DMS153 treated with DMSO at 0.1 percent for 48 hours (cell line): Measurements from ENCODE around the gene DKK1.

Source experiments
- DNase-seq: peaks from one replicate; lab custom pipeline; 2025; ENCODE audit not compliant: unreplicated experiment; lab: John Stamatoyannopoulos, UW

Gene DKK1, protein sequence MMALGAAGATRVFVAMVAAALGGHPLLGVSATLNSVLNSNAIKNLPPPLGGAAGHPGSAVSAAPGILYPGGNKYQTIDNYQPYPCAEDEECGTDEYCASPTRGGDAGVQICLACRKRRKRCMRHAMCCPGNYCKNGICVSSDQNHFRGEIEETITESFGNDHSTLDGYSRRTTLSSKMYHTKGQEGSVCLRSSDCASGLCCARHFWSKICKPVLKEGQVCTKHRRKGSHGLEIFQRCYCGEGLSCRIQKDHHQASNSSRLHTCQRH

DNA sequence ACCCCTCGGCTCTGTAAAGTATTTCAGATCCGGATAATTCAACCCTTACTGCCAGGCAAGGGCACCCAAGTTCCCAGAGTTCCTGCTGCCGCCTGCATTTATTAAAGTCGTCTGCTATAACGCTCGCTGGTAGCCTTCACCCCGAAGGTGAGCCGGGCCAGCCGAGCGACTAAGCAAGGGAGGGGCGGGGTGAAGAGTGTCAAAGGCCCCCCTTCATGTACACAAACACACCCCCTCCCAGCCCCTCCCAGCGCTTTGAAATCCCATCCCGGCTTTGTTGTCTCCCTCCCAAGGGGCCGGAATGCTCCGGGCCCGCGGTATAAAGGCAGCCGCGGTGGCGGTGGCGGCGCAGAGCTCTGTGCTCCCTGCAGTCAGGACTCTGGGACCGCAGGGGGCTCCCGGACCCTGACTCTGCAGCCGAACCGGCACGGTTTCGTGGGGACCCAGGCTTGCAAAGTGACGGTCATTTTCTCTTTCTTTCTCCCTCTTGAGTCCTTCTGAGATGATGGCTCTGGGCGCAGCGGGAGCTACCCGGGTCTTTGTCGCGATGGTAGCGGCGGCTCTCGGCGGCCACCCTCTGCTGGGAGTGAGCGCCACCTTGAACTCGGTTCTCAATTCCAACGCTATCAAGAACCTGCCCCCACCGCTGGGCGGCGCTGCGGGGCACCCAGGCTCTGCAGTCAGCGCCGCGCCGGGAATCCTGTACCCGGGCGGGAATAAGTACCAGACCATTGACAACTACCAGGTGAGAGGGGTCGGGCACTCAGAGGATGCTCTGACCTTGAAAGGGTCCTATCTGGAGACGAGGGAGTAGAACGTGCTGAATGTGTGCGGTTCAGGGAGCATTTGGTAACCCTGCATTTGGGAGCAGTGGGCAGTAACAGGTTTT lies at the start of gene DKK1:
DKK1 (plus strand) TSS at position 349 of the 889 bp plus-strand sequence; CDS start at position 503, 154 bp downstream.
- DNase-seq, result no peak

DNA sequence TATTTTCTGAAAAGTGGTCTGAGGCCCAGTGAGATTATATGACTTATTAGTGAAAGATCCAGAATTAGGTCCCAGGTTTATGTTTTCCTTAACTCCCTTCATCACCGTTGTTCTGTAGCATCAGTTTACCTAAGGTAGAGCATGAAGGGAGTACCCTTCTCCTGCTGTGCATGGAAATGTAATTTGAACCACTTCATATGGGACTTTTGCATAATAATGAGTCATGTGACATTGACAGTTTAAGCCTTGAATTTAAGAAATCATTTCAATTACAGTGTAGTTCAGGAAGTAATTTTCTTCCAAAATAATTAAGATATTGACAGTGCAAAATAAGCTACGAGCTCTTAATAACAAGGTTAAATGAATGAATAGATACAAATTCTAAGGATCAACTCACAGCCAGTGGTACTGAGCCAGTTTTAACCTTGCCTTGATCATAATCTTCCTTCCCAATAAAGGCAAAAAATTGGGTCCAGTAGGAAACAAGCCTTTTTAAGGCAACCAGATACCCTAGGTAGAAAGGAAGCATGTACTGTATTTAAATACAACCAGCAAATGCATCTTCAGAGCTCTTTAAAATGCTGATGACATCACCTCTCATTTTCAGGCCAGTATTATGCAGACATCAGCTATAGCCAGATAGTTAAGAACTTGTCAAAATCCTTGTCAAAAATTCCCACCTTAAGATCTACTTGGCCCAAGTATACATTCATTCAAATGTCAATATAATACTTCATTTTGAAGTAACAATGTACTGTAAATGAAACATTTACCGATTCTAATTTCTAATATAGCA lies 48.8 kb upstream of the DKK1 start:
- DNase-seq, result no peak

DNA sequence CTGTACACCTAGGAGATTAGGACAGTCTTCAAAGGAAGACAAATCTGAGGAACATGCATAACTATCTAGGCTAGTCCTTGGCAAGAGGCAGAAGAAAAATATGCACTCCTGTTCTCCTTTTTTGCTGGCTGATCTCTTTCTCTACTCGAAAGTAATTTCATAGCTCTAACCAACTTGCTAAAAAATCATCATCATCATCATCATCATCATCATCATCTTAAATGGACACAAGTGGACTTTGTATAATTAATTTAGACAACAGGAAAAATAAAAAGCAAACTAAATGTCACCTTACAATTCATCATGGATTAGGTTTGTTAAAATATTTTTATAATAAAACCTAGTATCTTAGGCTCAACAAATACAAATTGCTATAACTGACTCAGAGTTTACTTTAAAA lies 47.2 kb upstream of the DKK1 start:
- no peak for DNase-seq

DNA sequence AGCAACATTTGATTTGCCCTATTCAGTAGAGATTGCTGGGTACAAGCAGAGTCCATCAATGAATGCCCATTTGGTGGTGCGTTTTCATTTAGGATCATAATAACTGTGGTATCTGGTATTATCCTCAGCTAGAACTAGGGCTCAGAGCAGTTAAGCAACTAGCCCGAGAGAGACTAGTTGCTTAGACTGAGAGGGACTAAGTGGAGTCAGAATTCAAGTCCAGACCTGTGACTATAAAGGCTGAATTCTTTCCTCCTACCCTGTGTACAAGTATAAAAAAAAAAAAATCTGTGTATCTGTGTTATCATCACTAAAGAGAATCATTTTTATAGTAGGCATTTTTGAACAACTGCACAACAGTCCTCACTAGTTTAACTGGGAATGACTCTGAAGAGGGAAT lies 45.3 kb upstream of the DKK1 start:
- DNase-seq, result no peak

DNA sequence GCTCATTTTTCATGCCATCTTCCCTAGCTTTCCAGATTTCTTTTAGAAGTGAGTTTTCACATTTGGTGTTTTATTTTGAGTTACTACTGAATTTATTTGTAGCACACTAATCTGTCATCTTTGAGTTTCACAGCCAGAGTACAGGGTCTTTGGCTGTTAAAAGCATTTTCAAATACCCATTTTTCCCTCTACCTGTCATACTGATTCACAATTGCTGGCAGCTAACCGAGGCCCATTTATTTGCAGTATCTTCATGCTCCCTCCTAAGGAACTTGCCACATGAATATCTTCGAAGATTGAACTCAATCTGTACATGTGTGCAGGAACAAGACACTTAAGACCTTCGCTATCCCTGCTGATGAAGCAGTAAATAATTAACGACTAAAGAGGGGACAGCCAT lies 44.8 kb upstream of the DKK1 start:
- no peak for DNase-seq

DNA sequence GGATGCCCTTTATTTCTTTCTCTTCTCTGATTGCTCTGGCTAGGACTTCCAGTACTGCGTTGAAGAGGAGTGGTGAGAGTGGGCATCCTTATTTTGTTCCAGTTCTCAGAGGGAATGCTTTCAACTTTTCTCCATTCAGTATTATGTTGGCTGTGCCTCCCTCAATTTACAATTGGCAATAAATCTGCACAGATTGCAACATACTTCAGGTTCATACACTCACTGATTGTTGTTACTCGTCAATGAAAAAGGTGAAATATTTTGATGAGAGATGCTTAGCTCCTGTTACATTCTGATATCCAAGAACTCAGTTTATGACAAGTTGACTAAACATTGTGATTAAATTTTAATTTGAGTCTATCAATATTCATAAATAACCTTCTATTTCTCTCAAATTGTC lies 37.9 kb upstream of the DKK1 start:
- DNase-seq, result no peak

DNA sequence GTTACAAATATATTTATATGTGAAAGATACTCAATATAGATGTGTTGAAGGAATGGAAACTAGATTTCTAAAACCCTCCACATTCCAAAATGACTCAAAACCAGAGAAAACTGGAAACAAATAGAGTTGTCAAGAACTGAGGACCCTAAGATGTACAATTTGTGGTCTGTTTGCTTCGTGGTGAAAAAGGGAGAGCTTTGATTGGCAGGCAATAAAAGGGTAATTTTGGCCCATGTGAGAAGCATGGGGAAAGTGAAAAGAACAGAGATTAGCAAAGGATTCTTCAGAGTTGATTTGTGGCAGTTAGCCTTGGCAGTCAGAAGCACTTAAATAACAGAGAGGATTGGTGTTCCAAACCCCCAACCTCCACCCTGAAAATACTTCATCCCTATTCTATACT lies 37.1 kb upstream of the DKK1 start:
- no peak for DNase-seq

DNA sequence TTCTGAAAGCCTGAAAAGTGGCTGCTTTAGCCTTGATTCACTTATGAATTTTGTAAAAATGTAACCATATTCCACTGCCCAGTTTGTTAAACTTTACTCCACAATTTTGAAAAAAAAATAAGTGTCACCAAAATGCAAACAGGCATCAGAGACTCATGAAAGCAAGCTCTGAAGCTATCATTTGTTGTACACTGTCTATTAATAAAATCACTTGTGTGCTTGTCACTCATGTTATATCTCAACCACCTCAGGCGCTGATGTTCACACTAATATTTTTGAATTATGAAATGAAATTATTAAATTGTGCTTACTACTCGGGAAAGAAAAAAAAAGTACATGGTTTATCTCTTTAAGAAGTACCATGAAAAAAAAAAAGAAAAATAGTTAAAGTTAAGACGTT lies 34.5 kb upstream of the DKK1 start:
- DNase-seq, result no peak

DNA sequence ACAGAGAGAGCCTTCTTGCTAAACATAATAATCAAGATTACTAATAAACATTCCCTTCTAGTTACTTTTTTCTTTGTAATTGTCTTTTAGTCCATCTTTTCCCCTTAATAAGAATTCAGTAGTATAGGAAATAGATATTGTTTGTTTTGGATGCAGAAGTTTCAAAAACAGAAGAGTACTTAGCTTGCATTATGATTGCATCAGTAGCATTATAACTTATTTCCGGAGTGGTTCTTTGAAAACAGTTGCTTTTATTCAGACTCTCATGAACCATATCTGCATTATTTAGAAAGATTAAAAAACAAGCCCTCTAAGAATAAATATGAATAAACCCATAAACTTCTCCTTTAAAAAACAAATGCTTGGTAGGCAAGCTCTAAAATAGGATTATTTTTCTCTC lies 34.0 kb upstream of the DKK1 start:
- DNase-seq, result no peak

DNA sequence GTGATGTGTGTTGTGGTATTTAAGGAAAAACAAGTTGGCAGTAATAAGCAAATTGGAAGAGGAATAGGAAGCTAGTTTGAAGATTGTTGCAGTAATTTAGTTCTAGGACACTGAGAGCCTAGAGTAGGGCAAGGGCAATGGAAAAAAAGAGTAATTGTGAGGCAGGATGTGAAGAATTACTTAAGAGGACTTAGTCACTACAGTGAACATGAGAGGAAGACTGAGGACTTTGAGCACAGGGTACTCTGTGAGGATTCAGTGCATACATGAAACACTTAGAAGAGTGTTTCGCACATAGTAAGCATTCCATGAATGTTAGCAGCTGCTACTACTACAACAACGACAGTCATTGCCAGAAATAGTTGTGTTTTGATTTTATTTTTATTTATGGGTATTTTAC lies 30.9 kb upstream of the DKK1 start:
- no peak for DNase-seq

DNA sequence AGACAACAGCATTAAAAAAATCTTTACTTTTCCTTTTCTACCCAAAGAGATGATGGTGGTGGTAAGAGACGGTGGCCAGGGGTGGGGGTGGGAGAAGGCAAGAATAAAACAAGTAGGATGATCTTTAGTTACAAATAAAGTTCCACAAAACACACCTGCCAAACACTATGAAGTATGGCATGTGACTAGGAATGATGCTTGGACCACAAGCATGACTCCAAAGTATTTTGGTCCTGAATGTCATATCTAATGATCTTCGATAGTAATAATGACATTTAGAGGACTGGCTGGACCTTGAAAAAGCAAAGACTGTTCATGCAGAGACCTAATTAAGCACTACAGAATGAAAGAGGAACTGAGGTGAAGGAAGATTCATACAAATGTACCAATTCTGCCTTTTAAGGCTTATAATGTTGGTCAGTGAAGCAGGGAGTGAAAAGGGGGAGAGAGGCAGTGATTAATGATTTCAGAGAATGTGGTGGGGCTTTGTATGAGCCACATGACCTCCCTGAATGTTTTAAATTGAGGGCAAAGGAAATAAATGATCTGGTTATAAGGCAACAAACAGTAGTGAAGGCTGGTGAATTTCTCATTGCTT lies 29.6 kb upstream of the DKK1 start:
- no peak for DNase-seq

DNA sequence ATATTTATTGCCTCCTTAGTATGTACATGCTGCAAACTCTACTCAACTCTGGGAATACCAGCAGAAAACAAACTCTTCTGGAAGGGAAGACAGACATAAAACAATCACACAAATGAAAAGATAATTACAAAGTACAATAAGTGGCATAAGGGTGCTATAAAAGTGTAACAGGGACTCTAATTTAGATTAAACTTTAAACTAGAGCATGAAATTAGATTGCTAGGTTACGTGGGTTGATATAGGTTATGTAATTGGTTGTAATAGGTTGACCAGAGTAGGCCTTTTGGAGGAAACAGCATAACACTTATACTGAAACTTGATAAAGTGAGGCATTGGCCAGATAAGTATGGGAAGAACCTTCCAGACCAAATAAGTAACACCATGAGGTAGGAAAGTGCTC lies 26.2 kb upstream of the DKK1 start:
- DNase-seq, result no peak

DNA sequence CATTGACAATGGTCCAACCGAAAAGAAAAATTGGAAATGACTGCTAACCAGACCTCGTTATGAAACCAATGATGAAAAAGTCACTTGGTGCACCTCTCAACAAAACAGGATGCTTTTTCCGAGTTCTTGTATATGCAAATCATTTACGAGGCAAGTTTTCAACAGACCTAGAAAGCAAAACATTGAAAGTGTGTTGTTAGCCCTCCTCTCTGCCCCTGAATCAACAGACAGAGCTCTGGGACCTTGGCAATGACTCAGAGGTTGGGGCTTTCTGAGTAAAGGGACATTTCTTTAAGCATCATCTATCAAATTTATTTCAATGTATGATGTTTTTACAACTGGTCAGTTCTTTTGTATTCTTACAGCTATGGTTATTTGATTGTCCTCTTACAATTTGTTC lies 16.3 kb upstream of the DKK1 start:
- DNase-seq, result no peak

DNA sequence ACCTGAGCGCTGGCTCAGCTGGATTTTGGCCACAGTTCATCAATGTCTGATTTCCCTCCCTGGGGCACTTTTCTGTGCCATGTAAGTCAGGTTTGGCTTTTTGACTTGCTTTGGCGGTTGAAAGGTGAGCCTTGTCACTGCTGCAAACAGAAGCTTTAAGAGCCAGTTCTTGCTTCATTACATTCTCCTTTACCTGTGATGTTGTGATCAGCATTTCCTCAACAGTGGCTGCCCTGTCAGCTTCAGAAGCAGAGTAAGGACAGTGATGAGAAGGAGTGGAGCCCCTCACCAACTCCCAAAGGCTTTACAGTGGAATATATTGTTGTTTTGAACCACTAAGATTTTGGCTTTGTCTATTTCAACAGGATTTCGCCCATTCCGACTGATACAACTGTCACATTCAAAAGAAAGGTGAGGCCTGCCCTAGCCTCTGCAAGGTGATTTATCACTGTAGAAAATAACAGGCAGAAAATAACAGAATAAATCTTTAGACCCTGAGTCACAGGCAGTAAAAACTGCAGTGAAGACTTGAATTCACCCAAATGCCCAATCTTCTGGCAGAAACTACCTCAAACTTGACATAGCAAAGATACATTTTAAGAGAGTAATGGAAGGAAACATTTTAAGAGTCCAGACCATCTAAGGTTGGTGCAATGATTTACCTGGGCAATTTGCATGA lies 13.3 kb upstream of the DKK1 start:
- DNase-seq, result no peak

DNA sequence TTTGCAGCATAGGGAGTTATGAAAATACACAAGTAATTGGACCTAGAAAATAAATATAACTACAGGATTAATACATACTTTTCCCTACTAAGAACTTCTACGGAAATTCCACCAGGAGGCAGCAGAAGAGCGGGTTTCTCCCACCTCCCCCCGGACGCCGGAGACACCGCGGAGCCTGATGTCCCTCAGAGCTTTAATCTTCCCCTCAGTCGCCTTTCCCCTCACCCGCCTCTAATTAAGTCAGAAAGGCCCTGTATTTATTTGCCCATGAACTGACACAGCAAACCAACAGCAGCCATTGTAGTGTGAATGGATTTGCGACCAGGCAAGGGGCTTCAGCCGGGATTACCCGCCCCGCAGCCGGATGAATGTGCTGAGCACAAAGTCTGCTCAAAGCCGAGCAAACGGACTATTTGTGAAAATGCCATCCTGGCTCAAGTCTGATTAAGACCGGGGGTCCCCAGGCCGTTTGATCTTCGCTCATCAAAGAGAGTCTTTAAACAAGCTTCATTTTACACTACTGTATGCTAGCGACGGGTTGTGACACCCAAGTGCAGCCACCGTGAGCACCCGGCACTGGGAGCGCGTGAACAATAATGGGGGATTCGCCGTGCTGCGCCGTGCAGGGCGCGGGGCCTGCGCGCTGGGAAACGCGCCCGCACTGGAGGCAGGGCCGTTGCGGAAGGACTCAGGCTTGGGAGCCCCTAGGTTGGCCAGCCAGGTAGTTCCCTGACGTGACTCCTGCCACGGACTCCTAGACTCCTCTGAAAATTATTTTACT lies 5.6 kb upstream of the DKK1 start:
- peak; percentile 39 for DNase-seq

DNA sequence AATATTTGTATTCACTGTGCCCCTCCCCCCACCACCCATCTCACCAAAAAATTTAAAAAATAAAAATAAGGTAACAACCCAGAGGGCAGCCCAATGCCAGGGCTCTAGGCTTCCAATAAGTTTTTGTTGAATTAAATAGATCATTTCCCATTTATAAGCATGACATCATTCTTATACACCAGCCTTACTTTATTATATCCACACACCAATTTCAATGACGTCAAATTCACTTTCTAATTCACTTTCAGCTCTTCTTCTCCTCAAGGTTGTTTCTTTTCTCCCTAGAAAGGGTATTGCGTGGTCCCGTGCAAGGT lies 1.2 kb upstream of the DKK1 start:
- DNase-seq, result no peak

DNA sequence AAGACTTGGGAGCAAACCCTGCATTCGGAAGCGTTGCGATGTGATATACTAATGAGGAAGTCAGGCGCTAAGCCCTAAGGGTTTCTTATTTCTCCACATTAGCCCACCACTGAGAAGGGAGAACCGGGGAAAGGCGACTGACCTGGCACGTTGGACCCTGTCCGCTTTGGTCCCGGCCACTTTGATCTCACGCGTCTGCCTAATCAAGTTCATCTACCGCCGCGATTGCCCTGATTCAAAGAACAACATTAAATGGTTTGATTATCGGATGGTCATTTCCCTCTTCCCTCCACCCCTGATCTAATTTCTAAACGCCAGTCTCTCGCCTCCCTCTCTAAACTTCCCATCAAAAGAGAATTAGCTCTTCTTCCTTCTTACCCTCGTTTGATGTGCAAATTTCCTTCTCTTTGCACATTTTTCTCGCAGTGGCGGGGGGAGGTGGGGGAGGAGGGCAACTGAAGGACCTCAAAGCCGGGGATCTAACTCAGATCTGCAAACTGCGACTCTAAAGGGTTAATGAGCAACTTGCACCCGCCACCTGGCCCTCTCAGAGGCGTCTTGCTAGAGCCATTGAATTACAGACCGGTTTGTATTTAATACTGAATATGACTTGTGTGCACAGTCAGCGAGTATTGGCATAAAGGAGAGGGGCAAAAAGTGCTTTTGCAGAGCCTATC lies 687 bp upstream of the DKK1 start:
- no peak for DNase-seq

DNA sequence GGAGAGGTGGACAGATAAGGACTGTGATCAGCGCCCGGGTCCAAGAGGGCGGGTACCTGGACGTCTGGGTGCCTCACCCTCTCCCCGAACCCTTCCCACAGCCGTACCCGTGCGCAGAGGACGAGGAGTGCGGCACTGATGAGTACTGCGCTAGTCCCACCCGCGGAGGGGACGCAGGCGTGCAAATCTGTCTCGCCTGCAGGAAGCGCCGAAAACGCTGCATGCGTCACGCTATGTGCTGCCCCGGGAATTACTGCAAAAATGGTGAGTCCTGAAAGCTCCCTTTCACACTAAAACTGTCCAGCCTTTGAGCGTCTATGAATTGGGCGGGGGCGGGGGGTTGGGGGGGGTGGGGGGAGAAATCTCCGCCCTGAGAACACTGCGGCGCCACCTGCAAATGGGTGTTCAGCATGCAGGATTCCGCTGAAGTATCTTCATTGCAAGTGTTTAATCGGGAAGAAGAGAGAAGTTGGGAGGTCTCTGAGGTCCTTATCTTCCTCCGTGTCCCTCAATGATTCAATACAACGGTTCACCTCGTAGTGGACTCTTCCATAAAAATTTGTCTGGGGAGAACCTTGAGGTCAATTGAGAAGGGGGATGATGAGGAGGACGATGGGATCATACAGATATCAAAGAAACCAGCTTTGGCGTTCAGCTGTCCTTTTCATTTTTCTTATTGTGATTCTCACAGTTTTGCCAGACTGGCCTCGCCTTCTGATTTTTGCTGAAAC lies 906 bp downstream of the DKK1 start:
- DNase-seq, result no peak

DNA sequence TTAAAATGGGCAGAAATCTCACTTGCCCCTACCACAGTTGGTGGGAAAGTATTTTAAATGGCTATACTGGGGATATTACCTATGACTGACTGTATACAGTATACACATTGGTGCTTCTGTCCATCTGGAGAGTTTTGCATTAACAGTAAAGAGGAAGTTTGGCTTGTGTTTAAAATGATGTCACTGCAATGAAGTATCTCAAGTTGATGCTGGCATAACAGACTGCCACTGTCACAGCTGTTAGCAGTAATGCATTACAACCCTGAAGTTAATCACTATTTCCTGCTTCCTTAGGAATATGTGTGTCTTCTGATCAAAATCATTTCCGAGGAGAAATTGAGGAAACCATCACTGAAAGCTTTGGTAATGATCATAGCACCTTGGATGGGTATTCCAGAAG lies 1.9 kb downstream of the DKK1 start:
- no peak for DNase-seq
